NCI-H2107 treated with DMSO at 0.1 percent for 48 hours (cell line): ENCODE measurements around the gene ULBP1.
"Not testable (repeated sequence)": the region's sequence is repeated elsewhere in the genome, so short reads cannot be mapped to it uniquely, and the experiment has no call there.

Experiments used
- DNase-seq: peaks from one replicate; lab custom pipeline; 2025; ENCODE audit not compliant: unreplicated experiment; lab: John Stamatoyannopoulos, UW

Gene ULBP1

GRCh38 chr6:149951626-149952025 lies 12.1 kb upstream of the ULBP1 start:
- DNase-seq: no peak

- not testable (repeated sequence) for DNase-seq
Observed at GRCh38 chr6:149953390-149953789, 10.4 kb upstream of the ULBP1 start.

- not testable (repeated sequence) for DNase-seq
Observed at GRCh38 chr6:149953934-149954327, 9.8 kb upstream of the ULBP1 start.

GRCh38 chr6:149954328-149954983 lies 9.3 kb upstream of the ULBP1 start:
- DNase-seq: not testable (repeated sequence)

- DNase-seq: not testable (repeated sequence)
Observed at GRCh38 chr6:149954984-149955653, 8.6 kb upstream of the ULBP1 start.

GRCh38 chr6:149955654-149956317 lies 8.0 kb upstream of the ULBP1 start:
- not testable (repeated sequence) for DNase-seq

GRCh38 chr6:149958124-149958523 lies 5.6 kb upstream of the ULBP1 start:
- not testable (repeated sequence) for DNase-seq

- not testable (repeated sequence) for DNase-seq
Observed at GRCh38 chr6:149959806-149960205, 3.9 kb upstream of the ULBP1 start.

- no peak for DNase-seq
Observed at GRCh38 chr6:149960488-149960887, 3.3 kb upstream of the ULBP1 start.

- no peak for DNase-seq
Observed at GRCh38 chr6:149961728-149962425, 1.9 kb upstream of the ULBP1 start.

GRCh38 chr6:149962461-149963211 lies 1.1 kb upstream of the ULBP1 start:
- no peak for DNase-seq

- no peak for DNase-seq
Observed at GRCh38 chr6:149963212-149963461, 606 bp upstream of the ULBP1 start.

- DNase-seq: no peak
Observed at GRCh38 chr6:149964308-149965193, 808 bp downstream of the ULBP1 start.

GRCh38 chr6:149965194-149966020 lies 1.7 kb downstream of the ULBP1 start:
- no peak for DNase-seq

GRCh38 chr6:149966319-149966718 lies 2.6 kb downstream of the ULBP1 start:
- DNase-seq: not testable (repeated sequence)

GRCh38 chr6:149967591-149967990 lies 3.8 kb downstream of the ULBP1 start:
- DNase-seq: no peak

GRCh38 chr6:149967999-149968398 lies 4.3 kb downstream of the ULBP1 start:
- DNase-seq: not testable (repeated sequence)

GRCh38 chr6:149968909-149969308 lies 5.2 kb downstream of the ULBP1 start:
- not testable (repeated sequence) for DNase-seq

GRCh38 chr6:149969635-149970034 lies 5.9 kb downstream of the ULBP1 start:
- DNase-seq: no peak
